Measurements from ENCODE around the gene ZBTB39.

DNA sequence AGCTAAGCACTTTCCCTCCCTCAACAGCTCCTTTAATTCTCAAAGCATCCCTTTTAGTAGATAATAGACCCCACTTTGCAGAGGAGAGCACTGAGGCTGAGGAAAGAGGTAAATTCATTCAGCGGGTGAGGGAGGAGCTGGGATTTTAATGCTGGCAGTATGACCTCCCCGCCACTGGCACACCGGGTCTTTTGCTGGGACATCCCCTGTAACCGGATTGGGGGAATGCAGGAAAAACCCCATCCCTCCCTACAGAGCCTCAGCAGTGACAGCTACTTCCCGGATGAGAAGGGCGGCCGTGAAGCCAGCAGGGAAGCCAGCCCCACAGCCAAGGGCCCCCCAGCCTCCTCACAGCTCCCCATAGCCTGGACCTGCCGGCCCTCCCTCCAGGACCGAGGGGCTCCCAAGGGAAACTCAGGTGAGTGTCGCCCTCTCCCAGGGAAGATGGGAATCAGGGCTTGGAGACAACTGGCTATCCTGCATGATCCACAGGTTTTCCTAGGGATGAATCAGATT is 12.1 kb downstream of the ZBTB39 start:
- TF ChIP-seq TAF1 (IDR thresholded peaks at IDR 0.05; ENCODE audit: low read depth): no peak
- no peak for TF ChIP-seq EGR1 (IDR thresholded peaks at IDR 0.05)
- TF ChIP-seq ZBTB7A (IDR thresholded peaks at IDR 0.05; ENCODE audit: low read depth): no peak
- no peak for TF ChIP-seq EP300 (IDR thresholded peaks at IDR 0.05; ENCODE audit: borderline replicate concordance)
- no peak for TF ChIP-seq NFIC (IDR thresholded peaks at IDR 0.05)
- TF ChIP-seq RAD21 (IDR thresholded peaks at IDR 0.05; ENCODE audit: low read depth): no peak
- TF ChIP-seq CREB1 (IDR thresholded peaks at IDR 0.05; ENCODE audit: low read depth): no peak
- TF ChIP-seq, protein P1, sequence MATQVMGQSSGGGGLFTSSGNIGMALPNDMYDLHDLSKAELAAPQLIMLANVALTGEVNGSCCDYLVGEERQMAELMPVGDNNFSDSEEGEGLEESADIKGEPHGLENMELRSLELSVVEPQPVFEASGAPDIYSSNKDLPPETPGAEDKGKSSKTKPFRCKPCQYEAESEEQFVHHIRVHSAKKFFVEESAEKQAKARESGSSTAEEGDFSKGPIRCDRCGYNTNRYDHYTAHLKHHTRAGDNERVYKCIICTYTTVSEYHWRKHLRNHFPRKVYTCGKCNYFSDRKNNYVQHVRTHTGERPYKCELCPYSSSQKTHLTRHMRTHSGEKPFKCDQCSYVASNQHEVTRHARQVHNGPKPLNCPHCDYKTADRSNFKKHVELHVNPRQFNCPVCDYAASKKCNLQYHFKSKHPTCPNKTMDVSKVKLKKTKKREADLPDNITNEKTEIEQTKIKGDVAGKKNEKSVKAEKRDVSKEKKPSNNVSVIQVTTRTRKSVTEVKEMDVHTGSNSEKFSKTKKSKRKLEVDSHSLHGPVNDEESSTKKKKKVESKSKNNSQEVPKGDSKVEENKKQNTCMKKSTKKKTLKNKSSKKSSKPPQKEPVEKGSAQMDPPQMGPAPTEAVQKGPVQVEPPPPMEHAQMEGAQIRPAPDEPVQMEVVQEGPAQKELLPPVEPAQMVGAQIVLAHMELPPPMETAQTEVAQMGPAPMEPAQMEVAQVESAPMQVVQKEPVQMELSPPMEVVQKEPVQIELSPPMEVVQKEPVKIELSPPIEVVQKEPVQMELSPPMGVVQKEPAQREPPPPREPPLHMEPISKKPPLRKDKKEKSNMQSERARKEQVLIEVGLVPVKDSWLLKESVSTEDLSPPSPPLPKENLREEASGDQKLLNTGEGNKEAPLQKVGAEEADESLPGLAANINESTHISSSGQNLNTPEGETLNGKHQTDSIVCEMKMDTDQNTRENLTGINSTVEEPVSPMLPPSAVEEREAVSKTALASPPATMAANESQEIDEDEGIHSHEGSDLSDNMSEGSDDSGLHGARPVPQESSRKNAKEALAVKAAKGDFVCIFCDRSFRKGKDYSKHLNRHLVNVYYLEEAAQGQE (IDR thresholded peaks at IDR 0.05; ENCODE audit: low read depth): no peak
- TF ChIP-seq, protein P2, sequence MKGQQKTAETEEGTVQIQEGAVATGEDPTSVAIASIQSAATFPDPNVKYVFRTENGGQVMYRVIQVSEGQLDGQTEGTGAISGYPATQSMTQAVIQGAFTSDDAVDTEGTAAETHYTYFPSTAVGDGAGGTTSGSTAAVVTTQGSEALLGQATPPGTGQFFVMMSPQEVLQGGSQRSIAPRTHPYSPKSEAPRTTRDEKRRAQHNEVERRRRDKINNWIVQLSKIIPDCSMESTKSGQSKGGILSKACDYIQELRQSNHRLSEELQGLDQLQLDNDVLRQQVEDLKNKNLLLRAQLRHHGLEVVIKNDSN (IDR thresholded peaks at IDR 0.05): no peak
